ENCODE measurements around the gene TAS1R3. TPM values are rescaled to one million over a fixed set of nuclear protein-coding genes. Genes with fewer than 3 reads are reported as not detected.

The TAS1R3 gene
- total RNA-seq, 2 donors from 2014 or later: 0.24 to 0.57 TPM

DNA sequence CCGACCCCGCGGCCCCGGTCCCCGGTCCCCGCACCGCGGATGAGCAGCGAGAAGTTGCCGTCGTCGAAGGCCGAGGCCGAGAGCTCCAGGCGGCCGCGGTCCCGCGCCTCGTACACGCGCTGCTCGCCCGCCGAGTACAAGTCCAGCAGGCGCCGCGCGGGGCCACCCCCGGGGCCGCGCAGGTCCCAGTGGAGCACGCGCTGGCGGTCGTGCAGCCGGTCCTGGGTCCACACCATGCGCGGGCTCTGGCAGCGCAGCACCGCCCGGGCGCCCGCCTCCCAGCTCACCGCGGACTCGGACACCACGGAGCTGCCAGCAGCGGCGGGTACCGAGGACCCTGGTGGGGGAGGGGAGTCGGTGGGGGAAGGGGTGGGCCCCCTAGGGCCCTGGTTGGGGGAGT lies 24.3 kb downstream of the TAS1R3 start:
- Histone ChIP-seq H3K27ac (no peak overlapping the region), H3K27me3 (peaks cover 30% of the 10 kb centered on the region), H3K9me3 (no peaks in the 10 kb centered on the region), H3K36me3 (no peaks in the 10 kb centered on the region), H3K9ac (ENCODE audit: low read depth in 2 of 2, low read length in 2 of 2) (no peak overlapping the region), H3K4me1 (no peaks in the 10 kb centered on the region), H3K4me3 (peak overlapping the region; percentile 8)
- TF ChIP-seq CTCF (IDR thresholded peaks at IDR 0.05): no peak
- no peak for DNase-seq
- intact Hi-C loops (cut with DNase I): no loop called here

- Histone ChIP-seq H3K4me1 (no peaks in the 10 kb centered on the region), H3K27me3 (peaks cover 30% of the 10 kb centered on the region), H3K4me3 (peak overlapping the region; percentile 31), H3K27ac (peak overlapping the region; percentile 75), H3K9me3 (no peaks in the 10 kb centered on the region), H3K36me3 (no peaks in the 10 kb centered on the region), H3K9ac (ENCODE audit: low read depth in 2 of 2, low read length in 2 of 2) (peak overlapping the region; percentile 60 to 61)
- no peak for TF ChIP-seq CTCF (IDR thresholded peaks at IDR 0.05)
- no peak for DNase-seq
- intact Hi-C loops (cut with DNase I): no loop called here
Observed at GRCh38 chr1:1356166-1356795, 25.2 kb downstream of the TAS1R3 start.

DNA sequence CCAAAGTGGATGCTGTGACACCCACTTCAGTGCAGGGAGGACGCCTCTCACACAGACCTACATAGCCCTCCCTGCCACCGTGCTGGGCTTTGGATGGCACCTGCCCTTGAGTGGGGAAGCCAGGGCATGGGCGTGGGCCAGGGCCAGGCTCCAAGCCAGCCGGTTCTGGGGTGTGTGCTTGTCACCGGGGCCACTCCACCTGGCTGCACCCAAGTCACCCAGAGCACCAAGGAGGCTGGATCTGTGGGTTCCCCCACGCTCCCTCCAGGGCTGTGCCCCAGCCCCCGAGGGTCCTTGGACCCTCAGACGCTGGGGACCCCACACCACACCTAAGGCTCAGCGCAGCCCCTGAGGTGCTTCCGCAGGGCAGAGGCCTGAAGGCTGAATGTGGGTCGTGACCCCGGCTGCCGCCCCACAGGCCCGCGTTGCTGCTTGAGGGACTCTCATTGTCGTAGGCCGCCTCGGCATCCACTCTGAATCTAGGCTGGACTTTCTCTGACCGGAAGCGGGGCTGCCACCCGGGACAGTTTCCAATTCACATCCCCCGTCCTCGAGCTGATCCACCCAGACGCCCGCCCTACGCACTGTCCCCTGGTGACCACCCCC lies 25.8 kb downstream of the TAS1R3 start:
- intact Hi-C loops (cut with DNase I): no loop called here
- no peaks in the 10 kb centered on the region for H3K9me3 ChIP-seq
- no peaks in the 10 kb centered on the region for H3K36me3 ChIP-seq
- peak overlapping the region; percentile 31 for H3K4me3 ChIP-seq
- no peaks in the 10 kb centered on the region for H3K4me1 ChIP-seq
- H3K9ac ChIP-seq (ENCODE audit: low read depth in 2 of 2, low read length in 2 of 2): peak overlapping the region; percentile 61 to 69
- peaks cover 30% of the 10 kb centered on the region for H3K27me3 ChIP-seq
- H3K27ac ChIP-seq: peak overlapping the region; percentile 75
- DNase-seq: no peak
- TF ChIP-seq CTCF (IDR thresholded peaks at IDR 0.05): no peak

DNA sequence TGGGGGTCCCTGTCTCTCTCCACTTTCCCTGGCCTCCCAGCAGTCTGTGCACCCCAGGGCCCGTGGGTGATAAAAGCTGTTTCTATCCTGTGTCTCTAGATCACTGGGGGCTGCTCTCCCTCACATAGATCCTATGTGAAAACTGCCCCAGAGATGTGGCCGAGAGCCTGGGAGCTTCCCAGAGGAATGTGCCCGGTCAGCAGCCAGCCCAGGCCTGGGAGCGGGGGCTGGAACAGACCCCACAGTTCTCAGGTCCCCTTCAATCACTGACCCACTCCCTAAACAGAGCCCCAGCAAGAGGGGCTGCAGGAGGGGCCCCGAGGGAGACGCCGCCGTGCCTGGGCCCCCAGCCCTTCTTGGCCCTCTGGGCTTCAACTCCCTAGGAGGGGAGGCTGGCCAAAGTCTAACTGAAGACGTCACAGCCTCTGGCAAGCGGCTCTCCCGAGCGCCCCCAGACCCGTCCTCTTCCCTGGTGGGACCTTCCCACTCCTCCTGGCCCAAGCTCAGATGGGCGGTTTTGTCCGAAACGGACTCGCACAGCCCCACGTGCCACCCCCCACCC lies 26.9 kb downstream of the TAS1R3 start:
- Histone ChIP-seq H3K9ac (ENCODE audit: low read depth in 2 of 2, low read length in 2 of 2) (peak overlapping the region; percentile 26 to 69), H3K27me3 (peaks cover 30% of the 10 kb centered on the region), H3K9me3 (no peaks in the 10 kb centered on the region), H3K27ac (peak overlapping the region; percentile 75), H3K36me3 (no peaks in the 10 kb centered on the region), H3K4me3 (peak overlapping the region; percentile 31), H3K4me1 (no peaks in the 10 kb centered on the region)
- intact Hi-C loops (cut with DNase I): no loop called here
- no peak for DNase-seq
- no peak for TF ChIP-seq CTCF (IDR thresholded peaks at IDR 0.05)

GRCh38 chr1:1358433-1359271 lies 27.6 kb downstream of the TAS1R3 start, which contains the start of gene MXRA8:
Gene MXRA8, minus strand, starts transcription at chr1:1358555. Its CDS starts 51 bp downstream, at chr1:1358504.
- no peaks in the 10 kb centered on the region for H3K4me1 ChIP-seq
- no peaks in the 10 kb centered on the region for H3K36me3 ChIP-seq
- peak; percentile 67 for DNase-seq
- TF ChIP-seq CTCF (IDR thresholded peaks at IDR 0.05): no peak
- H3K27me3 ChIP-seq: peaks cover 23% of the 10 kb centered on the region
- peak within 1 kb of the TSS; percentile 75 for H3K27ac ChIP-seq
- no peaks in the 10 kb centered on the region for H3K9me3 ChIP-seq
- intact Hi-C loops (cut with DNase I): no loop called here
- H3K9ac ChIP-seq (ENCODE audit: low read depth in 2 of 2, low read length in 2 of 2): peak within 1 kb of the TSS; percentile 61 to 69
- peak within 1 kb of the TSS; percentile 31 for H3K4me3 ChIP-seq
